H9 (cell line): ENCODE measurements around the gene TMEM91. TPM values are rescaled to one million over a fixed set of nuclear protein-coding genes. Genes with fewer than 3 reads are reported as not detected.

Source experiments
- DNase-seq: peaks from one replicate; pipeline ENCODE4 v3.0.0-alpha.2; 2017
- H2AFZ ChIP-seq: one replicate; pipeline ENCODE4 v1.6.1; 2013; ENCODE audit warnings: mild to moderate bottlenecking, low read length, control low read depth, moderate library complexity
- H2AK5ac ChIP-seq: 2 replicates; pipeline ENCODE4 v1.6.1; 2013; ENCODE audit warnings: low read length, control low read depth, mixed read lengths; ENCODE audit not compliant: insufficient read length
- H2BK120ac ChIP-seq: one replicate; pipeline ENCODE4 v1.6.1; 2013; ENCODE audit warnings: low read depth, mild to moderate bottlenecking, low read length, control low read depth, inconsistent platforms; ENCODE audit not compliant: poor library complexity, severe bottlenecking
- H2BK12ac ChIP-seq: 2 replicates; pipeline ENCODE4 v1.6.1; 2013; ENCODE audit warnings: low read length, control low read depth, mixed read lengths, low read depth; ENCODE audit not compliant: insufficient read length
- H2BK15ac ChIP-seq: 2 replicates; pipeline ENCODE4 v1.6.1; 2013; ENCODE audit warnings: low read depth, low read length, control low read depth
- H2BK20ac ChIP-seq: one replicate; pipeline ENCODE4 v1.6.1; 2013; ENCODE audit warnings: low read depth, mild to moderate bottlenecking, low read length, control low read depth, inconsistent platforms; ENCODE audit not compliant: poor library complexity, severe bottlenecking
- H2BK5ac ChIP-seq: 2 replicates; pipeline ENCODE4 v1.6.1; 2013; ENCODE audit warnings: low read length, control low read depth, mixed read lengths; ENCODE audit not compliant: insufficient read length
- H3K14ac ChIP-seq: 2 replicates; pipeline ENCODE4 v1.6.1; 2013; ENCODE audit warnings: low read length, control low read depth; ENCODE audit not compliant: insufficient read depth
- H3K18ac ChIP-seq: 2 replicates; pipeline ENCODE4 v1.6.1; 2013; ENCODE audit warnings: low read depth, mild to moderate bottlenecking, mixed read lengths, low read length, control low read depth; ENCODE audit not compliant: insufficient read length
- H3K23ac ChIP-seq: 2 replicates; pipeline ENCODE4 v1.6.1; 2013; ENCODE audit warnings: low read length, control low read depth, mixed read lengths, low read depth; ENCODE audit not compliant: insufficient read length
- H3K23me2 ChIP-seq: 2 replicates; pipeline ENCODE4 v1.6.1; 2013; ENCODE audit warnings: low read depth, mild to moderate bottlenecking, mixed read lengths, low read length, control low read depth; ENCODE audit not compliant: insufficient read length, poor library complexity, severe bottlenecking
- H3K27ac ChIP-seq: 2 replicates; pipeline ENCODE4 v1.5.1; 2013; ENCODE audit warnings: low read length, control low read depth, mixed read lengths, low read depth; ENCODE audit not compliant: insufficient read length
- H3K27me3 ChIP-seq: 2 replicates; pipeline ENCODE4 v1.6.1; 2013; ENCODE audit warnings: low read length, control low read depth, inconsistent platforms; ENCODE audit not compliant: insufficient read depth
- H3K4ac ChIP-seq: 2 replicates; pipeline ENCODE4 v1.6.1; 2013; ENCODE audit warnings: low read depth, mild to moderate bottlenecking, control low read depth, inconsistent platforms, low read length, moderate library complexity
- H3K4me1 ChIP-seq: 2 replicates; pipeline ENCODE4 v1.6.1; 2013; ENCODE audit warnings: low read length, control low read depth, inconsistent platforms; ENCODE audit not compliant: insufficient read depth
- H3K4me2 ChIP-seq: 2 replicates; pipeline ENCODE4 v1.6.1; 2013; ENCODE audit warnings: low read length, control low read depth, mixed read lengths; ENCODE audit not compliant: insufficient read length, insufficient read depth
- H3K56ac ChIP-seq: 2 replicates; pipeline ENCODE4 v1.6.1; 2013; ENCODE audit warnings: low read depth, mild to moderate bottlenecking, mixed read lengths, low read length, control low read depth; ENCODE audit not compliant: insufficient read length
- H3K79me1 ChIP-seq: 2 replicates; pipeline ENCODE4 v1.6.1; 2013; ENCODE audit warnings: low read depth, mild to moderate bottlenecking, moderate library complexity, low read length, control low read depth, inconsistent platforms; ENCODE audit not compliant: insufficient read depth, poor library complexity, severe bottlenecking
- H3K79me2 ChIP-seq: 2 replicates; pipeline ENCODE4 v1.6.1; 2013; ENCODE audit warnings: low read length, control low read depth, inconsistent platforms; ENCODE audit not compliant: insufficient read depth
- H3K9ac ChIP-seq: 2 replicates; pipeline ENCODE4 v1.6.1; 2013; ENCODE audit warnings: low read length, control low read depth, mixed read lengths; ENCODE audit not compliant: insufficient read length; ENCODE audit errors: extremely low read depth
- H3K9me3 ChIP-seq: one replicate; pipeline ENCODE4 v1.6.1; 2013; ENCODE audit warnings: low read depth, low read length, inconsistent platforms; ENCODE audit not compliant: control insufficient read depth
- H3T11ph ChIP-seq: one replicate; pipeline ENCODE4 v1.6.1; 2013; ENCODE audit warnings: mild to moderate bottlenecking, low read length, control low read depth, inconsistent platforms
- H4K20me1 ChIP-seq: one replicate; pipeline ENCODE4 v1.6.1; 2013; ENCODE audit not compliant: control insufficient read depth, insufficient read length, insufficient read depth
- H4K5ac ChIP-seq: 2 replicates; pipeline ENCODE4 v1.6.1; 2013; ENCODE audit warnings: low read depth, mild to moderate bottlenecking, mixed read lengths, low read length, control low read depth; ENCODE audit not compliant: insufficient read length
- H4K8ac ChIP-seq: replicated peaks from 2 replicates; pipeline ENCODE4 v1.6.1; 2013; ENCODE audit warnings: low read length, control low read depth, mixed read lengths, low read depth; ENCODE audit not compliant: insufficient read length
- H4K91ac ChIP-seq: 2 replicates; pipeline ENCODE4 v1.6.1; 2013; ENCODE audit warnings: low read depth, mild to moderate bottlenecking, moderate library complexity, mixed read lengths, low read length, control low read depth; ENCODE audit not compliant: insufficient read length
- H3K27ac Mint-ChIP-seq, 3 experiments: 2 replicates in 2 of 3; 3 replicates in 1 of 3; pipeline ENCODE4 v1.8.0; 2020 to 2021; ENCODE audit warnings: mixed read lengths in 3 of 3, mild to moderate bottlenecking in 1 of 3, moderate library complexity in 1 of 3
- H3K27me3 Mint-ChIP-seq: 2 replicates; pipeline ENCODE4 v1.8.0; 2021; ENCODE audit warnings: low read depth, mild to moderate bottlenecking, moderate library complexity, mixed read lengths
- H3K36me3 Mint-ChIP-seq, 3 experiments: 2 replicates in 2 of 3; 3 replicates in 1 of 3; pipeline ENCODE4 v1.8.0; 2020 to 2021; ENCODE audit warnings: low read depth in 3 of 3, mixed read lengths in 3 of 3; ENCODE audit not compliant: insufficient read depth in 1 of 3
- H3K4me1 Mint-ChIP-seq, 2 experiments: 2 replicates each; pipeline ENCODE4 v1.8.0; 2020; ENCODE audit warnings: mixed read lengths in 2 of 2
- H3K4me3 Mint-ChIP-seq, 2 experiments: 2 replicates in 1 of 2; 3 replicates in 1 of 2; pipeline ENCODE4 v1.8.0; 2020 to 2021; ENCODE audit warnings: mild to moderate bottlenecking in 2 of 2, mixed read lengths in 2 of 2, moderate library complexity in 1 of 2
- H3K9me3 Mint-ChIP-seq, 2 experiments: 2 replicates in 1 of 2; 3 replicates in 1 of 2; pipeline ENCODE4 v1.8.0; 2020; ENCODE audit warnings: mild to moderate bottlenecking in 2 of 2, mixed read lengths in 2 of 2, moderate library complexity in 1 of 2
- WGBS: extraction: QIAGEN DNeasy Blood & Tissue Kit; methylation state at CpG from one replicate; pipeline ENCODE4 v1.1.7; 2013; ENCODE audit warnings: missing lambda C conversion rate, low lambda C conversion rate, mixed read lengths; ENCODE audit not compliant: insufficient read length; ENCODE audit errors: extremely low coverage; 5-methylcytosine and 5-hydroxymethylcytosine counted together
- total RNA-seq: library from RNA; stranded (reverse); gene quantifications from 2 replicates; pipeline ENCODE4 v1.2.1, GENCODE V29; 2021
- TF ChIP-seq, protein P1 (sequence below): fragments of 200-600 bp; sonication (generic); conservative IDR thresholded peaks from 3 replicates; pipeline ENCODE4 v1.8.0; 2021; ENCODE audit warnings: antibody characterized with exemption, mild to moderate bottlenecking

Gene TMEM91
- total RNA-seq, 1 experiment from 2014 or later: 5.7 TPM

DNA sequence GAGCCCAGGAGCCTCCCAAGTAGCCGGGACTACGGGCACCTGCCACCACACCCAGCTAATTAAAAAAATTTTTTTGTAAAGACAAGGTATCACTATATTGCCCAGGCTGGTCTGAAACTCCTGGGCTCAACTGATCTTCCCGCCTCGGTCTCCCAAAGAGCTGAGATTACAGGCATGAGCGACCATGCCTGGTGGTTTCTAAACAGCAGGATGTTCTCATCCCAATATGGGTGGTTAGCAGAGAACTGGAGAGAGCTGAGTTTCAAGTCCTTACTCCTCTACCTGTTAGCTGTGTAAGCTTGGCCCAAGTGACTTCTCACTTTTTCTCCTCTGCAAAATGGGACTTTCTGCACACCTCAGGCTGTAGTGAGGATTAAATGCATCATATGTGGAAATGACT is 8.0 kb downstream of the TMEM91 start:
- Histone ChIP-seq H3K9me3 (no peaks in the 10 kb centered on the region), H3K9ac (no peak overlapping the region), H3K79me2 (no peaks in the 10 kb centered on the region), H4K5ac (no peak overlapping the region), H3K27ac (no peak overlapping the region), H2BK12ac (no peak overlapping the region), H3K23me2 (no peaks in the 10 kb centered on the region), H3K18ac (no peak overlapping the region), H3K14ac (no peak overlapping the region), H4K20me1 (no peaks in the 10 kb centered on the region), H2BK15ac (no peak overlapping the region), H3K79me1 (no peaks in the 10 kb centered on the region), H3T11ph (no peak overlapping the region), H2BK5ac (no peak overlapping the region), H4K91ac (no peak overlapping the region), H3K56ac (peak overlapping the region; percentile 21), H3K27me3 (no peaks in the 10 kb centered on the region), H2AK5ac (no peak overlapping the region), H3K4me2 (no peak overlapping the region), H3K4ac (no peak overlapping the region), H2BK20ac (no peak overlapping the region), H4K8ac (no peak overlapping the region), H2BK120ac (no peak overlapping the region), H3K23ac (no peak overlapping the region), H3K4me1 (no peaks in the 10 kb centered on the region), H2AFZ (no peak overlapping the region)
- Mint-ChIP-seq H3K27ac (peak overlapping the region in 2 of 3 experiments; percentile 36 to 85; a peak in 2 of 7 replicates), H3K9me3 (no peaks in the 10 kb centered on the region), H3K36me3 (peaks cover 2 to 38% (median 9%) of the 10 kb centered on the region in 3 experiments; a peak in 6 of 7 replicates), H3K4me1 (no peaks in the 10 kb centered on the region), H3K4me3 (no peak overlapping the region), H3K27me3 (peaks cover 2% of the 10 kb centered on the region; the same call in 1 of the 2 replicates)
- no peak for DNase-seq
- WGBS: no CpG with 5 or more reads among the region's 5 CpGs
- TF ChIP-seq, protein P1, sequence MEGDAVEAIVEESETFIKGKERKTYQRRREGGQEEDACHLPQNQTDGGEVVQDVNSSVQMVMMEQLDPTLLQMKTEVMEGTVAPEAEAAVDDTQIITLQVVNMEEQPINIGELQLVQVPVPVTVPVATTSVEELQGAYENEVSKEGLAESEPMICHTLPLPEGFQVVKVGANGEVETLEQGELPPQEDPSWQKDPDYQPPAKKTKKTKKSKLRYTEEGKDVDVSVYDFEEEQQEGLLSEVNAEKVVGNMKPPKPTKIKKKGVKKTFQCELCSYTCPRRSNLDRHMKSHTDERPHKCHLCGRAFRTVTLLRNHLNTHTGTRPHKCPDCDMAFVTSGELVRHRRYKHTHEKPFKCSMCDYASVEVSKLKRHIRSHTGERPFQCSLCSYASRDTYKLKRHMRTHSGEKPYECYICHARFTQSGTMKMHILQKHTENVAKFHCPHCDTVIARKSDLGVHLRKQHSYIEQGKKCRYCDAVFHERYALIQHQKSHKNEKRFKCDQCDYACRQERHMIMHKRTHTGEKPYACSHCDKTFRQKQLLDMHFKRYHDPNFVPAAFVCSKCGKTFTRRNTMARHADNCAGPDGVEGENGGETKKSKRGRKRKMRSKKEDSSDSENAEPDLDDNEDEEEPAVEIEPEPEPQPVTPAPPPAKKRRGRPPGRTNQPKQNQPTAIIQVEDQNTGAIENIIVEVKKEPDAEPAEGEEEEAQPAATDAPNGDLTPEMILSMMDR: no peak
